Measurements from ENCODE around the gene CTNNA1.

Gene CTNNA1

GRCh38 chr5:138949988-138950387, 196.8 kb downstream of the CTNNA1 start:
- no peak overlapping the region for H2AFZ ChIP-seq (ENCODE audit: low read depth, low read length, severe bottlenecking)
- H4K20me1 ChIP-seq (ENCODE audit: low read depth, low read length), result no peaks in the 10 kb centered on the region
- H3K27me3 ChIP-seq (ENCODE audit: low read length), result no peaks in the 10 kb centered on the region
- H3K79me2 ChIP-seq (ENCODE audit: insufficient read depth, low read length), result no peaks in the 10 kb centered on the region
- H3K27ac ChIP-seq (ENCODE audit: low read depth, low read length), result no peak overlapping the region
- TF ChIP-seq, protein P1, sequence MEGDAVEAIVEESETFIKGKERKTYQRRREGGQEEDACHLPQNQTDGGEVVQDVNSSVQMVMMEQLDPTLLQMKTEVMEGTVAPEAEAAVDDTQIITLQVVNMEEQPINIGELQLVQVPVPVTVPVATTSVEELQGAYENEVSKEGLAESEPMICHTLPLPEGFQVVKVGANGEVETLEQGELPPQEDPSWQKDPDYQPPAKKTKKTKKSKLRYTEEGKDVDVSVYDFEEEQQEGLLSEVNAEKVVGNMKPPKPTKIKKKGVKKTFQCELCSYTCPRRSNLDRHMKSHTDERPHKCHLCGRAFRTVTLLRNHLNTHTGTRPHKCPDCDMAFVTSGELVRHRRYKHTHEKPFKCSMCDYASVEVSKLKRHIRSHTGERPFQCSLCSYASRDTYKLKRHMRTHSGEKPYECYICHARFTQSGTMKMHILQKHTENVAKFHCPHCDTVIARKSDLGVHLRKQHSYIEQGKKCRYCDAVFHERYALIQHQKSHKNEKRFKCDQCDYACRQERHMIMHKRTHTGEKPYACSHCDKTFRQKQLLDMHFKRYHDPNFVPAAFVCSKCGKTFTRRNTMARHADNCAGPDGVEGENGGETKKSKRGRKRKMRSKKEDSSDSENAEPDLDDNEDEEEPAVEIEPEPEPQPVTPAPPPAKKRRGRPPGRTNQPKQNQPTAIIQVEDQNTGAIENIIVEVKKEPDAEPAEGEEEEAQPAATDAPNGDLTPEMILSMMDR (IDR thresholded peaks at IDR 0.05; ENCODE audit: insufficient read depth, low read length, poor library complexity, severe bottlenecking), result no peak
- no peak for TF ChIP-seq EZH2phosphoT487 (conservative IDR thresholded peaks at IDR 0.05; ENCODE audit: low read length)
- H3K4me3 ChIP-seq (ENCODE audit: insufficient read depth, low read length, poor library complexity, severe bottlenecking), result no peak overlapping the region
- H3K9me2 ChIP-seq (replicated peaks; ENCODE audit: insufficient read depth, low read length), result no peaks in the 10 kb centered on the region
- H3K36me3 ChIP-seq (ENCODE audit: low read length), result no peaks in the 10 kb centered on the region
- no peaks in the 10 kb centered on the region for H3K9me3 ChIP-seq (ENCODE audit: insufficient read depth, low read length)
- H3K4me2 ChIP-seq (ENCODE audit: low read depth, low read length, poor library complexity, severe bottlenecking), result no peak overlapping the region
- H3F3A ChIP-seq (ENCODE audit: insufficient read depth), result no peaks in the 10 kb centered on the region
- no peak overlapping the region for H3K9ac ChIP-seq (ENCODE audit: low read length)

DNA sequence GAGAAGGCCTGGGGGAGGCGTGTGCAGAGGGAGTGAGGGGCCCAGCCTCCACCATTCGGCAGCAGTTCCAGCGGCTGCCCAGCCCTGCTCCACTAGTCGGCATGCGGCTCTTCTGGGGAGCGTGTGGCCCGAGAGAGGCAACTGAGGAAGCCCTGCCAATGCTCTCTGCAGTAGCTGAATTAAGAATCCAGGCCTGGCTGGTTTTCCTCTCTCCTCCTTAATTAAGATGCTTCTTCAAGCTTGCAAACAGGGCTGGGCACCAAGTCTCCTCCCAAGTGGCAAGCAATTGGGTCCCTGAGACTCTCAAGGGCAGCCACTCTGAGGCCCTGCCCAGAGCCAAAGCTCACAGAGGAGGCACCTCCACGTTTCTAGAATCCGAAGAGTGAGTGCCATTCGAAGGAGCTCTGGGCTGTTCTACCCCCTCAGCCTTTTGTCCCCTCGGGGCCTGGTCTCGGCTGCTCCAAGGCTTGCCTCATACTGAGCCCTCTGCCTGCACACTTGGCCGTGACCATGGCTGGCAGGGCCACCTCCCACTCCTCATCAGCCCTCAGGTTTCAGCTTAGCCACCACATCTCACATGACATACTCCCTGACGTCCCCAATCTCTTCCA, 197.3 kb downstream of the CTNNA1 start:
- no peaks in the 10 kb centered on the region for H3K79me2 ChIP-seq (ENCODE audit: insufficient read depth, low read length)
- no peaks in the 10 kb centered on the region for H3K9me3 ChIP-seq (ENCODE audit: insufficient read depth, low read length)
- H2AFZ ChIP-seq (ENCODE audit: low read depth, low read length, severe bottlenecking), result no peak overlapping the region
- no peak overlapping the region for H3K4me2 ChIP-seq (ENCODE audit: low read depth, low read length, poor library complexity, severe bottlenecking)
- H4K20me1 ChIP-seq (ENCODE audit: low read depth, low read length), result no peaks in the 10 kb centered on the region
- TF ChIP-seq, protein P1 (IDR thresholded peaks at IDR 0.05; ENCODE audit: insufficient read depth, low read length, poor library complexity, severe bottlenecking), result no peak
- no peak for TF ChIP-seq EZH2phosphoT487 (conservative IDR thresholded peaks at IDR 0.05; ENCODE audit: low read length)
- no peaks in the 10 kb centered on the region for H3F3A ChIP-seq (ENCODE audit: insufficient read depth)
- no peaks in the 10 kb centered on the region for H3K9me2 ChIP-seq (replicated peaks; ENCODE audit: insufficient read depth, low read length)
- no peak overlapping the region for H3K4me3 ChIP-seq (ENCODE audit: insufficient read depth, low read length, poor library complexity, severe bottlenecking)
- no peaks in the 10 kb centered on the region for H3K27me3 ChIP-seq (ENCODE audit: low read length)
- H3K9ac ChIP-seq (ENCODE audit: low read length), result no peak overlapping the region
- no peaks in the 10 kb centered on the region for H3K36me3 ChIP-seq (ENCODE audit: low read length)
- H3K27ac ChIP-seq (ENCODE audit: low read depth, low read length), result no peak overlapping the region

- no peak overlapping the region for H3K4me3 ChIP-seq (ENCODE audit: insufficient read depth, low read length, poor library complexity, severe bottlenecking)
- no peak overlapping the region for H3K27ac ChIP-seq (ENCODE audit: low read depth, low read length)
- H3K9me2 ChIP-seq (replicated peaks; ENCODE audit: insufficient read depth, low read length), result no peaks in the 10 kb centered on the region
- no peaks in the 10 kb centered on the region for H4K20me1 ChIP-seq (ENCODE audit: low read depth, low read length)
- no peaks in the 10 kb centered on the region for H3K36me3 ChIP-seq (ENCODE audit: low read length)
- H3K9ac ChIP-seq (ENCODE audit: low read length), result no peak overlapping the region
- H3K4me2 ChIP-seq (ENCODE audit: low read depth, low read length, poor library complexity, severe bottlenecking), result no peak overlapping the region
- H3K79me2 ChIP-seq (ENCODE audit: insufficient read depth, low read length), result no peaks in the 10 kb centered on the region
- TF ChIP-seq EZH2phosphoT487 (conservative IDR thresholded peaks at IDR 0.05; ENCODE audit: low read length), result no peak
- TF ChIP-seq, protein P1 (IDR thresholded peaks at IDR 0.05; ENCODE audit: insufficient read depth, low read length, poor library complexity, severe bottlenecking), result no peak
- no peaks in the 10 kb centered on the region for H3K27me3 ChIP-seq (ENCODE audit: low read length)
- no peaks in the 10 kb centered on the region for H3F3A ChIP-seq (ENCODE audit: insufficient read depth)
- no peak overlapping the region for H2AFZ ChIP-seq (ENCODE audit: low read depth, low read length, severe bottlenecking)
- no peaks in the 10 kb centered on the region for H3K9me3 ChIP-seq (ENCODE audit: insufficient read depth, low read length)
Measured at GRCh38 chr5:138951091-138951985, 198.1 kb downstream of the CTNNA1 start.

Measured in SU-DHL-6 (cell line).